ENCODE results near the gene ZNF337. TPM values are rescaled to one million over a fixed set of nuclear protein-coding genes. Genes with fewer than 3 reads are reported as not detected.
"Not testable (repeated sequence)": the region's sequence is repeated elsewhere in the genome, so short reads cannot be mapped to it uniquely, and the experiment has no call there.

The ZNF337 gene
- total and polyA plus RNA-seq, 7 experiments from 2014 or later = 9.2 to 39.8 (median 21.2) TPM

GRCh38 chr20:25718896-25719809, 22.5 kb upstream of the ZNF337 start:
- Mint-ChIP-seq H3K4me1 (peaks cover 4 to 35% (median 21%) of the 10 kb centered on the region in 7 donors), H3K9me3 (peaks cover 4 to 76% (median 33%) of the 10 kb centered on the region in 11 donors), H3K4me3 (peak overlapping the region; percentile 62 to 83 (median 69)), H3K36me3 (peaks cover 14 to 66% (median 52%) of the 10 kb centered on the region in 5 donors), H3K27ac (peak overlapping the region; percentile 81 to 93 (median 90))
- peak in 7 of 9 donors; percentile 27 to 72 (median 66) for DNase-seq
- POLR2A ChIA-PET = interaction anchor here (1.0 to 1.4 kb wide), 4 partner anchors 11 to 31 kb away, joined by 3 to 4 read pairs (median 3); partner anchors contain the start of gene ZNF337
- H3K4me1 ChIP-seq (ENCODE audit: control insufficient read depth in 2 of 2, insufficient read depth in 2 of 2, low read length in 2 of 2) = peaks cover 3 to 14% of the 10 kb centered on the region in 2 donors
- H3K36me3 ChIP-seq (ENCODE audit: control insufficient read depth in 2 of 3, insufficient read depth in 3 of 3, low read length in 3 of 3); H3K27me3 ChIP-seq (ENCODE audit: control insufficient read depth in 2 of 2, insufficient read depth in 2 of 2, low read length in 2 of 2); ATAC-seq; H3K9me3 ChIP-seq (ENCODE audit: control insufficient read depth in 2 of 3, low read length in 3 of 3); H3K4me3 ChIP-seq (ENCODE audit: low read length); H3K27me3 Mint-ChIP-seq: not testable (repeated sequence)
- H3K27ac ChIP-seq (ENCODE audit: low read depth, low read length) = peak overlapping the region; percentile 39
- intact Hi-C loops (cut with micrococcal nuclease) = loop anchor here (1.0 to 2.0 kb wide), 3 partner anchors 22 to 32 kb away; partner anchors contain the start of gene ZNF337 (in 2 of the 2)
- CTCF ChIA-PET = interaction anchor here (0.6 kb wide), 1 partner anchor 72 kb away, joined by 4 read pairs; no protein-coding TSS in a partner anchor

- Mint-ChIP-seq H3K27me3 (peaks cover 0 to 6% (median 0%) of the 10 kb centered on the region in 5 donors), H3K4me3 (peak overlapping the region in 3 of 10 donors; percentile 20 to 65 (median 60)), H3K4me1 (peaks cover 7 to 38% (median 30%) of the 10 kb centered on the region in 7 donors), H3K27ac (peak overlapping the region in 6 of 9 donors; percentile 14 to 64 (median 44)), H3K36me3 (peaks cover 11 to 73% (median 27%) of the 10 kb centered on the region in 5 donors), H3K9me3 (peaks cover 3 to 45% (median 21%) of the 10 kb centered on the region in 11 donors)
- Histone ChIP-seq H3K4me3 (ENCODE audit: low read length) (no peak overlapping the region), H3K4me1 (ENCODE audit: control insufficient read depth in 2 of 2, insufficient read depth in 2 of 2, low read length in 2 of 2) (peaks cover 9 to 18% of the 10 kb centered on the region in 2 donors), H3K9me3 (ENCODE audit: control insufficient read depth in 2 of 3, low read length in 3 of 3) (no peaks in the 10 kb centered on the region), H3K27ac (ENCODE audit: low read depth, low read length) (no peak overlapping the region), H3K36me3 (ENCODE audit: control insufficient read depth in 2 of 3, insufficient read depth in 3 of 3, low read length in 3 of 3) (no peaks in the 10 kb centered on the region), H3K27me3 (ENCODE audit: control insufficient read depth in 2 of 2, insufficient read depth in 2 of 2, low read length in 2 of 2) (no peaks in the 10 kb centered on the region)
- ATAC-seq (no peak), DNase-seq (no peak)
- CTCF ChIA-PET = no interaction called here
- intact Hi-C loops (cut with micrococcal nuclease) = no loop called here
- POLR2A ChIA-PET = interaction anchor here (1.0 to 1.4 kb wide), 3 partner anchors 10 to 12 kb away, joined by 3 read pairs; partner anchors contain the start of gene ZNF337
Measured at GRCh38 chr20:25707695-25708094, 11.0 kb upstream of the ZNF337 start.

GRCh38 chr20:25706793-25707192, 10.1 kb upstream of the ZNF337 start:
- Histone ChIP-seq H3K4me1 (ENCODE audit: control insufficient read depth in 2 of 2, insufficient read depth in 2 of 2, low read length in 2 of 2) (peaks cover 9 to 18% of the 10 kb centered on the region in 2 donors), H3K27ac (ENCODE audit: low read depth, low read length) (peak overlapping the region; percentile 10), H3K4me3 (ENCODE audit: low read length) (no peak overlapping the region), H3K27me3 (ENCODE audit: control insufficient read depth in 2 of 2, insufficient read depth in 2 of 2, low read length in 2 of 2) (no peaks in the 10 kb centered on the region), H3K9me3 (ENCODE audit: control insufficient read depth in 2 of 3, low read length in 3 of 3) (no peaks in the 10 kb centered on the region), H3K36me3 (ENCODE audit: control insufficient read depth in 2 of 3, insufficient read depth in 3 of 3, low read length in 3 of 3) (no peaks in the 10 kb centered on the region)
- H3K27me3 Mint-ChIP-seq = peaks cover 0 to 11% (median 0%) of the 10 kb centered on the region in 5 donors
- H3K36me3 Mint-ChIP-seq = peaks cover 6 to 66% (median 24%) of the 10 kb centered on the region in 5 donors
- peaks cover 3 to 46% (median 16%) of the 10 kb centered on the region in 11 donors for H3K9me3 Mint-ChIP-seq
- ChIA-PET POLR2A (interaction anchor here (0.6 to 1.4 kb wide), 3 partner anchors 10 to 36 kb away, joined by 3 to 4 read pairs (median 3); partner anchors contain the start of gene ZNF337), CTCF (interaction anchor here (0.8 kb wide), 1 partner anchor 15 kb away, joined by 4 read pairs; no protein-coding TSS in a partner anchor)
- DNase-seq (peak in 8 of 9 donors; percentile 22 to 33 (median 30)), ATAC-seq (peak; percentile 83)
- intact Hi-C loops (cut with micrococcal nuclease) = loop anchor here (1.0 kb wide), 1 partner anchor 10 kb away; the partner anchor contains the start of gene ZNF337 (in 2 of the 2)
- H3K27ac Mint-ChIP-seq = peak overlapping the region; percentile 49 to 92 (median 79)
- H3K4me1 Mint-ChIP-seq = peaks cover 7 to 38% (median 30%) of the 10 kb centered on the region in 7 donors
- H3K4me3 Mint-ChIP-seq = peak overlapping the region; percentile 38 to 78 (median 66)

GRCh38 chr20:25705830-25706351, 9.2 kb upstream of the ZNF337 start:
- H3K4me1 ChIP-seq (ENCODE audit: control insufficient read depth in 2 of 2, insufficient read depth in 2 of 2, low read length in 2 of 2) = peaks cover 9 to 18% of the 10 kb centered on the region in 2 donors
- no peak overlapping the region for H3K4me3 ChIP-seq (ENCODE audit: low read length)
- Mint-ChIP-seq H3K36me3 (peaks cover 0 to 63% (median 17%) of the 10 kb centered on the region in 5 donors), H3K9me3 (peaks cover 3 to 47% (median 12%) of the 10 kb centered on the region in 11 donors), H3K4me3 (peak overlapping the region in 3 of 10 donors; percentile 16 to 68 (median 21)), H3K27me3 (peaks cover 0 to 11% (median 0%) of the 10 kb centered on the region in 5 donors), H3K4me1 (peaks cover 7 to 34% (median 30%) of the 10 kb centered on the region in 7 donors), H3K27ac (peak overlapping the region in 6 of 9 donors; percentile 18 to 86 (median 42))
- H3K27ac ChIP-seq (ENCODE audit: low read depth, low read length) = no peak overlapping the region
- intact Hi-C loops (cut with micrococcal nuclease) = loop anchor here (1.0 kb wide), 1 partner anchor 10 kb away; the partner anchor contains the start of gene ZNF337 (in 2 of the 2)
- POLR2A ChIA-PET = no interaction called here
- CTCF ChIA-PET = no interaction called here
- no peaks in the 10 kb centered on the region for H3K36me3 ChIP-seq (ENCODE audit: control insufficient read depth in 2 of 3, insufficient read depth in 3 of 3, low read length in 3 of 3)
- no peaks in the 10 kb centered on the region for H3K9me3 ChIP-seq (ENCODE audit: control insufficient read depth in 2 of 3, low read length in 3 of 3)
- no peak for DNase-seq
- no peaks in the 10 kb centered on the region for H3K27me3 ChIP-seq (ENCODE audit: control insufficient read depth in 2 of 2, insufficient read depth in 2 of 2, low read length in 2 of 2)
- no peak for ATAC-seq

- H3K9me3 ChIP-seq (ENCODE audit: control insufficient read depth in 2 of 3, low read length in 3 of 3); H3K27ac Mint-ChIP-seq; H3K4me3 Mint-ChIP-seq; H3K36me3 ChIP-seq (ENCODE audit: control insufficient read depth in 2 of 3, insufficient read depth in 3 of 3, low read length in 3 of 3); POLR2A ChIA-PET; H3K4me3 ChIP-seq (ENCODE audit: low read length); DNase-seq; CTCF ChIA-PET; H3K27ac ChIP-seq (ENCODE audit: low read depth, low read length); H3K27me3 ChIP-seq (ENCODE audit: control insufficient read depth in 2 of 2, insufficient read depth in 2 of 2, low read length in 2 of 2); ATAC-seq; intact Hi-C loops (cut with micrococcal nuclease): not testable (repeated sequence)
- peaks cover 5 to 46% (median 21%) of the 10 kb centered on the region in 11 donors for H3K9me3 Mint-ChIP-seq
- peaks cover 0 to 13% (median 0%) of the 10 kb centered on the region in 5 donors for H3K27me3 Mint-ChIP-seq
- H3K36me3 Mint-ChIP-seq = peaks cover 0 to 61% (median 23%) of the 10 kb centered on the region in 5 donors
- H3K4me1 ChIP-seq (ENCODE audit: control insufficient read depth in 2 of 2, insufficient read depth in 2 of 2, low read length in 2 of 2) = peaks cover 9 to 18% of the 10 kb centered on the region in 2 donors
- peaks cover 7 to 38% (median 30%) of the 10 kb centered on the region in 7 donors for H3K4me1 Mint-ChIP-seq
Measured at GRCh38 chr20:25704303-25704702, 7.7 kb upstream of the ZNF337 start.

GRCh38 chr20:25700835-25701234, 4.2 kb upstream of the ZNF337 start:
- Mint-ChIP-seq H3K4me1 (peaks cover 0 to 28% (median 25%) of the 10 kb centered on the region in 7 donors), H3K36me3 (peaks cover 0 to 41% (median 22%) of the 10 kb centered on the region in 5 donors), H3K9me3 (peaks cover 5 to 43% (median 21%) of the 10 kb centered on the region in 11 donors), H3K27me3 (peaks cover 0 to 15% (median 0%) of the 10 kb centered on the region in 5 donors)
- ATAC-seq; H3K27me3 ChIP-seq (ENCODE audit: control insufficient read depth in 2 of 2, insufficient read depth in 2 of 2, low read length in 2 of 2); H3K9me3 ChIP-seq (ENCODE audit: control insufficient read depth in 2 of 3, low read length in 3 of 3); H3K4me1 ChIP-seq (ENCODE audit: control insufficient read depth in 2 of 2, insufficient read depth in 2 of 2, low read length in 2 of 2); H3K27ac Mint-ChIP-seq; H3K36me3 ChIP-seq (ENCODE audit: control insufficient read depth in 2 of 3, insufficient read depth in 3 of 3, low read length in 3 of 3); H3K4me3 Mint-ChIP-seq; intact Hi-C loops (cut with micrococcal nuclease); POLR2A ChIA-PET; H3K27ac ChIP-seq (ENCODE audit: low read depth, low read length); DNase-seq; H3K4me3 ChIP-seq (ENCODE audit: low read length); CTCF ChIA-PET: not testable (repeated sequence)
